ENCODE data around the gene XG.
"Not testable (repeated sequence)": the region's sequence is repeated elsewhere in the genome, so short reads cannot be mapped to it uniquely, and the experiment has no call there.

XG gene

DNA sequence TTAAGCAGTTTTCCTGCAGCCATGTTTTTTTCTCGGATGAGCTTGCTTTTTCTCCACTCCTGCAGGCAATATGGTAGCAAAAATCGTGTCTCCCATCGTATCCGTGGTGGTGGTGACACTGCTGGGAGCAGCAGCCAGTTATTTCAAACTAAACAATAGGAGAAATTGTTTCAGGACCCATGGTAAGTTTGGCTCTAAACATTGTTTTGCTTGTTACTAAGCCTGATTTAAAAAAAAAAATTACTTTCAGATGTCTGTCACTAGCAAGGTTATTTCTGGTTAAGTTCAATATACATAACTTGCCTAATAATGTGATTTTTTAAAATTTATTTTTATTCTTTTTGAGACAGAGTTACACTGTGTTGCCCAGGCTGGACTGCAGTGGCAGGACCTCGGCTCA is 59.4 kb downstream of the XG start:
- Histone ChIP-seq H3K18ac (ENCODE audit: low read length) (no peak overlapping the region), H3K23ac (ENCODE audit: low read length) (no peak overlapping the region), H3K9ac (ENCODE audit: low read length) (no peak overlapping the region), H4K8ac (ENCODE audit: low read depth, low read length) (no peak overlapping the region), H3K4ac (ENCODE audit: low read depth, low read length) (no peak overlapping the region), H3K27ac (ENCODE audit: low read depth, low read length) (no peak overlapping the region), H2AK5ac (ENCODE audit: low read length) (no peak overlapping the region), H3K27me3 (ENCODE audit: insufficient read depth, low read length, poor library complexity) (no peaks in the 10 kb centered on the region), H2BK120ac (ENCODE audit: low read depth, low read length) (no peak overlapping the region), H3K79me2 (ENCODE audit: control insufficient read depth, insufficient read depth, low read length) (no peaks in the 10 kb centered on the region), H3K4me1 (ENCODE audit: control insufficient read depth, low read depth, low read length) (no peaks in the 10 kb centered on the region), H3K56ac (ENCODE audit: low read length) (no peak overlapping the region), H2BK15ac (replicated peaks; ENCODE audit: low read depth) (no peak overlapping the region), H3K4me3 (ENCODE audit: low read length) (no peak overlapping the region), H4K5ac (ENCODE audit: low read length) (no peak overlapping the region), H2BK5ac (ENCODE audit: low read length) (no peak overlapping the region), H3K36me3 (ENCODE audit: control insufficient read depth, insufficient read depth, low read length) (no peaks in the 10 kb centered on the region), H3K4me2 (ENCODE audit: low read length) (no peak overlapping the region), H3K79me1 (ENCODE audit: low read length) (no peaks in the 10 kb centered on the region)
- WGBS (ENCODE audit: extremely low coverage, insufficient coverage, low lambda C conversion rate): no CpG with 5 or more reads among the region's 5 CpGs
- no peak for DNase-seq

DNA sequence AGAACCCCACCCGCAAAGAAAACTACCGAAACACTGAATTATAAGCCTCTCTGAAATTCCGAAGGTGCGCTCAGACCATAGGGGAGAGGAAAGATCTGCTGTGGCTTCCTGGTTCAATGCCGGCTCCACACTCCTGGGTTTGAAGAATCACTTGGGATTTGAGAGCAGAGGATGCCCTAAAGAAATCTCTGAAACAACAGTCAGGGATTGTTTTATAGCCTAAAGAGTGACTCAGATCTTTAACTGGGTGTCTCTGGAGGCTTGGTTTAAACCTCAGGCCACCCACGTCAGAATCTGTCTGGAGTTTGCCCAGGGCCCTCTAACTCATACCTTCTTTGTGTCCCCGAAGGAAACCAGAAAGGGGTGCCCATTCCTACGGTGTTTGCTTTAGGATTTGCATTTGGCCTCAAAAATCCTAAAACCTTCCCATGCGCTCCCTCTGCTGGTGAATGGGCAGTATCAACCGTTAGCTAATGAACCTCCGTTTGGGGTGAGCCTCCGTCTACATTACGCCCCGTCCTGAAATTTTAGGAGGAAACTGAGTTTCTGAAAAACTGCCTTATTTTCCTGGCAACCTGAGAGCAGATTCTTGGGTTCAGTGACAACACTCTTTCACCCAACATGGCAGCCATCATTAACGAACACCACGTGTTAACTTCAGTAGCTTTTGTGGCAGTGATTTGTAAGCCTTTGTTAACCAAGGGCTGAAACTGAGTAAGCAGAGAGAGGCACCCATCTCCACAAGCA is 60.5 kb downstream of the XG start:
- H3K27me3 ChIP-seq (ENCODE audit: insufficient read depth, low read length, poor library complexity); H3K18ac ChIP-seq (ENCODE audit: low read length); H2AK5ac ChIP-seq (ENCODE audit: low read length); H3K4me3 ChIP-seq (ENCODE audit: low read length); H2BK120ac ChIP-seq (ENCODE audit: low read depth, low read length); H3K36me3 ChIP-seq (ENCODE audit: control insufficient read depth, insufficient read depth, low read length); H3K4me1 ChIP-seq (ENCODE audit: control insufficient read depth, low read depth, low read length); H4K8ac ChIP-seq (ENCODE audit: low read depth, low read length); H3K79me2 ChIP-seq (ENCODE audit: control insufficient read depth, insufficient read depth, low read length); H2BK15ac ChIP-seq (replicated peaks; ENCODE audit: low read depth); H3K27ac ChIP-seq (ENCODE audit: low read depth, low read length); H3K4ac ChIP-seq (ENCODE audit: low read depth, low read length); H3K79me1 ChIP-seq (ENCODE audit: low read length); H3K23ac ChIP-seq (ENCODE audit: low read length); H2BK5ac ChIP-seq (ENCODE audit: low read length); H3K4me2 ChIP-seq (ENCODE audit: low read length): not testable (repeated sequence)
- Histone ChIP-seq H3K9ac (ENCODE audit: low read length) (peak overlapping the region; percentile 27), H4K5ac (ENCODE audit: low read length) (peak overlapping the region; percentile 81), H3K56ac (ENCODE audit: low read length) (peak overlapping the region; percentile 42)
- no CpG with 5 or more reads among the region's 16 CpGs for WGBS (ENCODE audit: extremely low coverage, insufficient coverage, low lambda C conversion rate)
- peak; percentile 52 for DNase-seq

DNA sequence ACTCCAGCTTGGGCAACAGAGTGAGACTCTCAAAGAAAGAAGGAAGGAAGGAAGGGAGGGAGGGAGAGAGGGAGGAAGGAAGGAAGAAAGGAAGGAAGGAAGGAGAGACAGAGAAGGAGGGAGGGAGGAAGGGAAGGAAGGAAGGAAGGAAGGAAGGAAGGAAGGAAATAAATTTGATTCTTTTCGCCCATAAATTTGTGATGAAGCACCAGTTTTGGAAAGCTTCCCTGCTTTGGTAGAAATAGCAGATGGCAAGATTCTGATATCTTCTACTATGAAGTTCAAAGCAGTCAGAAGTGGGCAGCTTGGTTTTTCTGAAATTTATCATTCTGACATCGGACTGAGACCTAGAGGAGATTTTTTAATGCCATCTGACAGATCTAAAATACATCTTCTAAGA is 65.2 kb downstream of the XG start:
- no peak overlapping the region for H2BK120ac ChIP-seq (ENCODE audit: low read depth, low read length)
- no peaks in the 10 kb centered on the region for H3K79me2 ChIP-seq (ENCODE audit: control insufficient read depth, insufficient read depth, low read length)
- no peaks in the 10 kb centered on the region for H3K79me1 ChIP-seq (ENCODE audit: low read length)
- no peak overlapping the region for H4K8ac ChIP-seq (ENCODE audit: low read depth, low read length)
- WGBS (ENCODE audit: extremely low coverage, insufficient coverage, low lambda C conversion rate): no CpG with 5 or more reads among the region's 2 CpGs
- no peak overlapping the region for H3K4me2 ChIP-seq (ENCODE audit: low read length)
- H3K27me3 ChIP-seq (ENCODE audit: insufficient read depth, low read length, poor library complexity): no peaks in the 10 kb centered on the region
- H2BK15ac ChIP-seq (replicated peaks; ENCODE audit: low read depth): no peak overlapping the region
- no peak overlapping the region for H3K27ac ChIP-seq (ENCODE audit: low read depth, low read length)
- H3K56ac ChIP-seq (ENCODE audit: low read length): no peak overlapping the region
- no peak overlapping the region for H3K4ac ChIP-seq (ENCODE audit: low read depth, low read length)
- H2AK5ac ChIP-seq (ENCODE audit: low read length): no peak overlapping the region
- H3K18ac ChIP-seq (ENCODE audit: low read length): no peak overlapping the region
- H4K5ac ChIP-seq (ENCODE audit: low read length): no peak overlapping the region
- no peaks in the 10 kb centered on the region for H3K36me3 ChIP-seq (ENCODE audit: control insufficient read depth, insufficient read depth, low read length)
- H3K4me3 ChIP-seq (ENCODE audit: low read length): no peak overlapping the region
- no peak overlapping the region for H2BK5ac ChIP-seq (ENCODE audit: low read length)
- no peak for DNase-seq
- H3K4me1 ChIP-seq (ENCODE audit: control insufficient read depth, low read depth, low read length): no peaks in the 10 kb centered on the region
- H3K23ac ChIP-seq (ENCODE audit: low read length): no peak overlapping the region
- no peak overlapping the region for H3K9ac ChIP-seq (ENCODE audit: low read length)

DNA sequence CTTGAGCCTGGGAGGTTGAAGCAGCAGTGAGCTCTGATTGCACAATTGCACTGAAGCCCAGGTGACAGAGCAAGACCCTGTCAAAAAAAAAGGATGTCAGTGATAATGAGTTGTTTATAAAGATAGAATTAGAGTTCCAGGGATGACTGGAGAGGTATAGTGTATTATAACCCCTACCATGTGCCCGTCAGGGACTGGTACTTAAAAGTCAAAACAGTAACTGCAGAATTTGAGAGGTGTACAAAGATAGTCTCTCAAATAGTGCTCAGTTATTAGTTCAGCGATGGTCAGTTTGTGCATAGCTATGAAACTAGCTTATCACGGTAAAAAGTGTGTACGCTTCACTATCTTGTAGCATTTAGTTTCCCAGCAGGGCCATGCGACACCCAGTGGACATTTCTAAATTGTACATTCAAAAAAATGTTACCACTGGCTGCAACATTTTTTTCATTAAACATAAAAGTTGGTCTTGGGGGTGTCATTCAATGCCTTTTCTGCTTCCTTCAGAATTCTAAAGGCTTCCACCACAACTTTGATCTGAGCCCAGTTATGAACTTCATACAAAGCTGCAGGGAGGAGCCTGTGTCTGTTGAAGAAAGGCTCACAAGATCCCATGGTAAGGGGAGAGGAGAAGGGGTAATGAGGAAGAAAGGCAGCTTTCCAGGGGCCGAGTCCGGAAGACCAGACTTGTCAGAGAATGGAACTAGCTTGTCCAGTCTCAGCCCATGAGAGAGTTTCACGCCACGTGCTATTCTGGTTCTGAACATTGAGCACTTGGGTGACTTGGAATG is 67.7 kb downstream of the XG start:
- no peaks in the 10 kb centered on the region for H3K79me1 ChIP-seq (ENCODE audit: low read length)
- no peak overlapping the region for H3K23ac ChIP-seq (ENCODE audit: low read length)
- DNase-seq: no peak
- no peak overlapping the region for H4K5ac ChIP-seq (ENCODE audit: low read length)
- H3K36me3 ChIP-seq (ENCODE audit: control insufficient read depth, insufficient read depth, low read length): no peaks in the 10 kb centered on the region
- H3K18ac ChIP-seq (ENCODE audit: low read length): no peak overlapping the region
- H3K4ac ChIP-seq (ENCODE audit: low read depth, low read length): no peak overlapping the region
- no peak overlapping the region for H3K4me2 ChIP-seq (ENCODE audit: low read length)
- no peaks in the 10 kb centered on the region for H3K27me3 ChIP-seq (ENCODE audit: insufficient read depth, low read length, poor library complexity)
- no peak overlapping the region for H2BK120ac ChIP-seq (ENCODE audit: low read depth, low read length)
- no peak overlapping the region for H2AK5ac ChIP-seq (ENCODE audit: low read length)
- WGBS (ENCODE audit: extremely low coverage, insufficient coverage, low lambda C conversion rate): no CpG with 5 or more reads among the region's 9 CpGs
- H2BK5ac ChIP-seq (ENCODE audit: low read length): no peak overlapping the region
- no peak overlapping the region for H2BK15ac ChIP-seq (replicated peaks; ENCODE audit: low read depth)
- no peak overlapping the region for H3K56ac ChIP-seq (ENCODE audit: low read length)
- no peaks in the 10 kb centered on the region for H3K79me2 ChIP-seq (ENCODE audit: control insufficient read depth, insufficient read depth, low read length)
- no peak overlapping the region for H3K4me3 ChIP-seq (ENCODE audit: low read length)
- no peak overlapping the region for H3K27ac ChIP-seq (ENCODE audit: low read depth, low read length)
- H3K4me1 ChIP-seq (ENCODE audit: control insufficient read depth, low read depth, low read length): no peaks in the 10 kb centered on the region
- H4K8ac ChIP-seq (ENCODE audit: low read depth, low read length): no peak overlapping the region
- H3K9ac ChIP-seq (ENCODE audit: low read length): no peak overlapping the region

DNA sequence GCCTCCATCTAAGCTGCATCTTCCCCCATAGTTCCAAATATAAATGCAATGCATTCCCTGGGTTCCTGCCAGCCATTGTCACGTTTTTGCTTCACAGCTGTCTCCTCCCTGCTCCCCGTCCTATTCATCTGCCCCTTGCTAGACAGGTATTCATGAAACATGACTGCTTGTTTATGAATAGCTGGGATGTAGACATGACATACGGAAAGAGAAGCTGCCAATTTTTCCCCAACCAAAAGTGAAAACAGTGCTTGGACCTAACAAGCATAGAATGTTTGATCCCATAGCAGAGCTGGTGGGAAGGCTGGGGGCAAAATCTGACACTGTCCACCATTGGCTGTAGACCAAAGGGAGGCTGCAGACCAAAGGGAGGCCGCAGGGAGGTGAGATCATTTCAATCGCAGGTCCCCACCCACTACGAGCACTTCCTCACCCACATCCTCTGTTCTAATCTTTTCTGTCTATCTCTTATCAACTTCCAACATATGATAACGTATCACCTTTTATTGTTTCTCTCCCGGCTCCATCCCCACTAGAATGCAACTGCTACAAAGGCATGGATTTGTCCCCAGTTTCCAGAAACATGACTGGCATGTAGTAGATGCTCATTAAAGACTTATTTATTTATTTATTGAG is 68.4 kb downstream of the XG start:
- DNase-seq: peak; percentile 28
- H3K18ac ChIP-seq (ENCODE audit: low read length): no peak overlapping the region

More for the DNA sequence above, 68.4 kb downstream of the XG start:
- Histone ChIP-seq H3K56ac (ENCODE audit: low read length) (no peak overlapping the region), H2AK5ac (ENCODE audit: low read length) (no peak overlapping the region), H3K4me3 (ENCODE audit: low read length) (no peak overlapping the region), H3K4me2 (ENCODE audit: low read length) (no peak overlapping the region), H2BK120ac (ENCODE audit: low read depth, low read length) (no peak overlapping the region), H2BK15ac (replicated peaks; ENCODE audit: low read depth) (no peak overlapping the region), H3K9ac (ENCODE audit: low read length) (no peak overlapping the region), H2BK5ac (ENCODE audit: low read length) (no peak overlapping the region), H4K8ac (ENCODE audit: low read depth, low read length) (no peak overlapping the region), H3K27me3 (ENCODE audit: insufficient read depth, low read length, poor library complexity) (no peaks in the 10 kb centered on the region), H3K4ac (ENCODE audit: low read depth, low read length) (peak overlapping the region; percentile 20), H3K27ac (ENCODE audit: low read depth, low read length) (no peak overlapping the region), H3K79me1 (ENCODE audit: low read length) (no peaks in the 10 kb centered on the region), H3K4me1 (ENCODE audit: control insufficient read depth, low read depth, low read length) (no peaks in the 10 kb centered on the region), H3K79me2 (ENCODE audit: control insufficient read depth, insufficient read depth, low read length) (no peaks in the 10 kb centered on the region), H3K36me3 (ENCODE audit: control insufficient read depth, insufficient read depth, low read length) (no peaks in the 10 kb centered on the region), H4K5ac (ENCODE audit: low read length) (no peak overlapping the region), H3K23ac (ENCODE audit: low read length) (no peak overlapping the region)
- WGBS (ENCODE audit: extremely low coverage, insufficient coverage, low lambda C conversion rate): no CpG with 5 or more reads among the region's 8 CpGs
